Right lobe of liver (tissue), 6 donors: ENCODE results near the gene EMD. TPM values are rescaled to one million over a fixed set of nuclear protein-coding genes. Genes with fewer than 3 reads are reported as not detected.

Experiments used
- ATAC-seq, 4 donors: fragments of 200-7000 bp; cut with Tn5 transposase; one replicate each; pipeline ENCODE4 v1.9.1; 2020; ENCODE audit warnings: mild to moderate bottlenecking in 4 of 4, moderate library complexity in 4 of 4
- DNase-seq, 3 donors: peaks; one replicate each; pipeline ENCODE4 v3.0.0-alpha.2; 2020
- H3K27ac ChIP-seq, 3 donors: fragments of 200-600 bp; one replicate each; pipeline ENCODE4 v1.8.0; 2022
- H3K27me3 ChIP-seq, 2 donors: fragments of 200-600 bp; one replicate each; pipeline ENCODE4 v1.8.0; 2022
- H3K36me3 ChIP-seq, 4 donors: fragments of 200-600 bp; sonication (generic) in 1 of 4; one replicate each; pipeline versions ENCODE4 v1.5.1 to v1.8.0; 2017 to 2022; ENCODE audit warnings: control low read depth in 1 of 4
- H3K4me1 ChIP-seq, 4 donors: fragments of 200-600 bp; sonication (generic) in 1 of 4; one replicate each; pipeline versions ENCODE4 v1.5.1 to v1.8.0; 2017 to 2022; ENCODE audit warnings: control low read depth in 1 of 4
- H3K4me3 ChIP-seq, 3 donors: fragments of 200-600 bp; one replicate each; pipeline ENCODE4 v1.8.0; 2022
- H3K9me3 ChIP-seq, 4 donors: fragments of 200-600 bp; sonication (generic) in 1 of 4; one replicate each; pipeline versions ENCODE4 v1.5.1 to v1.8.0; 2017 to 2022; ENCODE audit warnings: control low read depth in 1 of 4
- POLR2A ChIP-seq: fragments of 450-650 bp; IDR thresholded peaks from one replicate; pipeline ENCODE4 v1.6.1; 2017; ENCODE audit warnings: antibody characterized with exemption, mild to moderate bottlenecking
- WGBS: methylation state at CpG from one replicate; pipeline ENCODE4 v1.1.6; 2018; ENCODE audit warnings: low coverage, low lambda C conversion rate; ENCODE audit not compliant: insufficient coverage; ENCODE audit errors: missing lambda C conversion rate; 5-methylcytosine and 5-hydroxymethylcytosine counted together
- intact Hi-C, 2 donors: fragments of 100-400 bp; cut with DNase I; formaldehyde crosslinking; loops; one replicate each; pipeline versions ENCODE4 v1.11.2 to v1.14.1; 2022
- total RNA-seq, 6 experiments: library from RNA; depleted of rRNA in 2 of 6; stranded (reverse); fragments of >200 nt in 2 of 6; fragmentation: NEBNext Ultra II Directional in 3 of 6; extraction: Animal tissue kit (Norgen Biotek cat#: 25700) in 3 of 6; gene quantifications; one replicate each; pipeline versions ENCODE4 v1.1.0 to v1.2.4, GENCODE V29; 2016 to 2023
- TF ChIP-seq, protein P1 (sequence below), 4 donors: fragments of 200-600 bp in 3 of 4; fragments of 450-650 bp in 1 of 4; IDR thresholded peaks; one replicate each; pipeline versions ENCODE4 v1.5.1 to v1.8.0; 2016 to 2022; ENCODE audit warnings: antibody characterized with exemption in 4 of 4, mild to moderate bottlenecking in 2 of 4
- donor health status: DM: no; HTN: yes; CAD: no.
- donor health status: DM: no; HTN: no; CAD: no.
- donor health status: DM: no; HTN: no; CAD: no.
- donor health status: DM: no; HTN: yes; CAD: no.
- donor health status: DM: no; HTN: yes; CAD: no.

Gene EMD
- total RNA-seq, 6 experiments from 2014 or later, result 19.8 to 28.8 (median 24.2) TPM

DNA sequence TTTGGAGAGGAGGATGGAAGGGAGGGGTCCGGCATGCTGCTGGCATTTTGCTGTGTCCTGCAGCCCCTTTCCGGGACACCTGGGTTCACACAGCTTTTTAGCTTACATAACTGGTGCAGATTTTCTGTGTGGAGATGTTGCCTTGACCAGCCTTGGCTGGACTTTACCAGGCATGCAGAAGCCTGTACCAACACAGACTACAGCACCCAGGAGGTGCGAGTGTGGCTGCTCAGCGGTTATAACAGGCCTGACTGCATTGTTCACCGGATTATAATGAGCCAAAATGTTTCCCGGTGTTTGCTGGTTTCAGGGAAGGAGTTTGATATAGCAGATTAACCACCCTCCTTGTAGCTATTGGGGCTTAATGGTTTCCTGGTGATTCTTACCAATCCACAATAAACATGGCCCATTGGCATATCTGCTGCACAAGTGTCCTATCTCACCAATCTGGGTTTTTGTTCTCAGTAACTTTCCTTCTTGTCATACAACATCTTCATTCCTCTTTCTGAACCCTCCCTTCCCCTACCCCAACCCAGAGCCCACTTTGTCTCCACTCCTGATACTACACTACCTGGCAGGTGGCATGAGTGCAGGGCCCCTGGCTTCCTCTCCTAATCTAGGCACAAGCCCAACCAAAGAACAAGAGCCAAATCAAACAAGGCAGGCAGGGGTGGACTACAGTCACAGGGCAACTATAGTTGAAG, 23.0 kb downstream of the EMD start:
- Histone ChIP-seq H3K4me3 (no peak overlapping the region), H3K27me3 (no peaks in the 10 kb centered on the region), H3K36me3 (peaks cover 0 to 18% (median 4%) of the 10 kb centered on the region in 4 donors), H3K4me1 (peaks cover 0 to 25% (median 6%) of the 10 kb centered on the region in 4 donors), H3K9me3 (no peaks in the 10 kb centered on the region), H3K27ac (no peak overlapping the region)
- DNase-seq, result no peak
- ATAC-seq, result no peak
- WGBS, result 33% methylated on average over 2 of the region's 6 CpGs
- no peak for TF ChIP-seq POLR2A
- intact Hi-C loops, result loop anchor here in 1 of 2 donors (5.0 kb wide), 1 partner anchor 130 kb away; no protein-coding TSS in a partner anchor

DNA sequence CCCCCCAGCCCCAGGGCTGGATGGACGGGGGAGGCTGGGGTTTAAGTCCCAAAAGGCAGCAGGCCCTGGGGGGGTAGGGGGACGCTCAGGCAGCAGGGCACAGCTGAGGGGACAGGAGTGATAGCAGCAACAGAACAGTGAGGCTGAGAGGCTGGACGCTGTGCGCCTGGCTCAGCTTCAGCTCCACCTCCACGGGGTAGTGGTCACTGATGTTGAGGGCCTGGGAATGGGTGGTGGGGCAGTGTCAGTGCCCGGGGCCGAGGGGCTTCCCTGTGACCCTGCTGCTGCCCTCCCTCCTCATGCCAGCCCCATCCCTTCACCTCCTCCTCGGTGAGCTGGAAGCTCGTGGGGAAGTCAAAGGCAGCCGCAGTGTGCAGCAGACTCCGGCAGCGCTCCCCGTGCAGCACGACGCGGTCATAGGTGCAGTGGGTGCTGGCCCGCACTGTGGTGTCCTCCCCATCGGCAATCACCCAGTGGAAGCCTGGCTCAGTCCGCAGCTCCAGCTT, 23.6 kb downstream of the EMD start:
- H3K27me3 ChIP-seq, result no peaks in the 10 kb centered on the region
- TF ChIP-seq, protein P1, sequence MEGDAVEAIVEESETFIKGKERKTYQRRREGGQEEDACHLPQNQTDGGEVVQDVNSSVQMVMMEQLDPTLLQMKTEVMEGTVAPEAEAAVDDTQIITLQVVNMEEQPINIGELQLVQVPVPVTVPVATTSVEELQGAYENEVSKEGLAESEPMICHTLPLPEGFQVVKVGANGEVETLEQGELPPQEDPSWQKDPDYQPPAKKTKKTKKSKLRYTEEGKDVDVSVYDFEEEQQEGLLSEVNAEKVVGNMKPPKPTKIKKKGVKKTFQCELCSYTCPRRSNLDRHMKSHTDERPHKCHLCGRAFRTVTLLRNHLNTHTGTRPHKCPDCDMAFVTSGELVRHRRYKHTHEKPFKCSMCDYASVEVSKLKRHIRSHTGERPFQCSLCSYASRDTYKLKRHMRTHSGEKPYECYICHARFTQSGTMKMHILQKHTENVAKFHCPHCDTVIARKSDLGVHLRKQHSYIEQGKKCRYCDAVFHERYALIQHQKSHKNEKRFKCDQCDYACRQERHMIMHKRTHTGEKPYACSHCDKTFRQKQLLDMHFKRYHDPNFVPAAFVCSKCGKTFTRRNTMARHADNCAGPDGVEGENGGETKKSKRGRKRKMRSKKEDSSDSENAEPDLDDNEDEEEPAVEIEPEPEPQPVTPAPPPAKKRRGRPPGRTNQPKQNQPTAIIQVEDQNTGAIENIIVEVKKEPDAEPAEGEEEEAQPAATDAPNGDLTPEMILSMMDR (IDR thresholded peaks at IDR 0.05), result no peak
- TF ChIP-seq POLR2A, result no peak
- no peak overlapping the region for H3K27ac ChIP-seq
- H3K36me3 ChIP-seq, result peaks cover 0 to 18% (median 4%) of the 10 kb centered on the region in 4 donors
- WGBS, result 46% methylated on average over 3 of the region's 19 CpGs
- H3K4me1 ChIP-seq, result peaks cover 0 to 25% (median 6%) of the 10 kb centered on the region in 4 donors
- H3K4me3 ChIP-seq, result no peak overlapping the region
- ATAC-seq (no peak), DNase-seq (no peak)
- H3K9me3 ChIP-seq, result no peaks in the 10 kb centered on the region
- intact Hi-C loops, result loop anchor here in 1 of 2 donors (5.0 kb wide), 1 partner anchor 130 kb away; no protein-coding TSS in a partner anchor

DNA sequence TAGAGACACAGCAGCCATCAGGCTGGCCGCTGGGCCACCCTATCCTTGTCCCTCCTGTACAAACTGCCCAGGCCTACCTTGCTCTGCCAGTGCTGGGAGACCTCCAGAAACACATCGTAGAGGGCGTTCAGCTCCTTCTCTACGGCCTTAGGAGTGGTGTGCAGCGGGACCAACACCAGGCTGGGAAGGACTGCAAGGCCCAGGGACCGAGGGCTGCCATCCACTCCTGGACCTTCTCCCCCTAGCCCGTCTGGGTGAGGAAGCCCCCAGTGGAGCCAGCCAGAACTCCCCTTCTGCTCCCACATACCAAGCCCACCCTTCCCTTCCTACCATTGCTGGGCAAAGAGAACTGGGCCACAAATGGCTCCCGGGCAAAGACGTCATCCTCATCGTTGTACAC, 24.1 kb downstream of the EMD start:
- TF ChIP-seq, protein P1 (IDR thresholded peaks at IDR 0.05), result no peak
- TF ChIP-seq POLR2A, result no peak
- 100% methylated on average over 2 of the region's 10 CpGs for whole genome bisulfite sequencing
- Histone ChIP-seq H3K4me1 (peaks cover 0 to 25% (median 6%) of the 10 kb centered on the region in 4 donors), H3K27me3 (no peaks in the 10 kb centered on the region), H3K27ac (no peak overlapping the region), H3K9me3 (no peaks in the 10 kb centered on the region), H3K4me3 (no peak overlapping the region), H3K36me3 (peaks cover 0 to 18% (median 4%) of the 10 kb centered on the region in 4 donors)
- ATAC-seq (no peak), DNase-seq (no peak)
- intact Hi-C loops, result loop anchor here in 1 of 2 donors (5.0 kb wide), 1 partner anchor 129 kb away; no protein-coding TSS in a partner anchor

DNA sequence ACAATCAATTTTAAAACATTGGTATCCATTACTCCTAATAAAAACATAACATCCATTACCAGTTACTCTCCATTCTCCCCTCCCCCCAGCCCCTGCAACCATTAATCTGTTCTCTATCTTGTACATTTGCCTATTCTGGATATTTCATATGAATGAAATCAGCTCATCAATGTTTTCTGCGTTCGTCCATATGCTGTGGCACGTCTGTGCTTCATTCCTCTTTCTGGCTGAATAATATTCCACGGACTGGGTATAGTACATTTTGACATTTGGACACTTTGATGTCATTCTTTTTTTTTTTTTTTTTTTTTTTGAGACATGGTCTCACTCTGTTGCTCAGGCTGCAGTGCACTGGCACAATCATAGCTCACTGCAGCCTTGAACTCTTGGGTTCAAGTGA, 24.8 kb downstream of the EMD start:
- H3K4me1 ChIP-seq, result peaks cover 0 to 25% (median 6%) of the 10 kb centered on the region in 4 donors
- peaks cover 0 to 18% (median 4%) of the 10 kb centered on the region in 4 donors for H3K36me3 ChIP-seq
- no peaks in the 10 kb centered on the region for H3K9me3 ChIP-seq
- no peak overlapping the region for H3K27ac ChIP-seq
- intact Hi-C loops, result loop anchor here in 1 of 2 donors (5.0 kb wide), 1 partner anchor 128 kb away; no protein-coding TSS in a partner anchor
- ATAC-seq (no peak), DNase-seq (no peak)
- no peak overlapping the region for H3K4me3 ChIP-seq
- no peaks in the 10 kb centered on the region for H3K27me3 ChIP-seq
- no peak for TF ChIP-seq POLR2A
- TF ChIP-seq, protein P1 (IDR thresholded peaks at IDR 0.05), result no peak
- WGBS, result 69% methylated on average over 4 of the region's 4 CpGs
